ENCODE data around the gene EEF2K.

EEF2K gene

GRCh38 chr16:22313876-22314470, 107.9 kb downstream of the EEF2K start:
- no peak for DNase-seq (ENCODE audit: low read depth, low spot score)
- in situ Hi-C loops (cut with HindIII; ENCODE audit: low sequenced_read_pairs), result no loop called here
- no peak overlapping the region for H3K4me3 ChIP-seq (ENCODE audit: low read depth, low read length)
- TF ChIP-seq CTCF (IDR thresholded peaks at IDR 0.05; ENCODE audit: low read depth, low read length), result no peak

- no peak overlapping the region for H3K4me3 ChIP-seq (ENCODE audit: low read depth, low read length)
- no peak for TF ChIP-seq CTCF (IDR thresholded peaks at IDR 0.05; ENCODE audit: low read depth, low read length)
- no peak for DNase-seq (ENCODE audit: low read depth, low spot score)
- in situ Hi-C loops (cut with HindIII; ENCODE audit: low sequenced_read_pairs), result no loop called here
These were observed 108.9 kb downstream of the EEF2K start for GRCh38 chr16:22314661-22315626.

- in situ Hi-C loops (cut with HindIII; ENCODE audit: low sequenced_read_pairs), result no loop called here
These were observed 109.9 kb downstream of the EEF2K start for GRCh38 chr16:22315979-22316378.

GRCh38 chr16:22316411-22316811, 110.3 kb downstream of the EEF2K start:
- in situ Hi-C loops (cut with HindIII; ENCODE audit: low sequenced_read_pairs), result no loop called here
- DNase-seq (ENCODE audit: low read depth, low spot score), result no peak
- H3K4me3 ChIP-seq (ENCODE audit: low read depth, low read length), result no peak overlapping the region
- TF ChIP-seq CTCF (IDR thresholded peaks at IDR 0.05; ENCODE audit: low read depth, low read length), result no peak

More at GRCh38 chr16:22315979-22316378, 109.9 kb downstream of the EEF2K start:
- TF ChIP-seq CTCF (IDR thresholded peaks at IDR 0.05; ENCODE audit: low read depth, low read length), result no peak
- DNase-seq (ENCODE audit: low read depth, low spot score), result no peak
- H3K4me3 ChIP-seq (ENCODE audit: low read depth, low read length), result no peak overlapping the region

- TF ChIP-seq CTCF (IDR thresholded peaks at IDR 0.05; ENCODE audit: low read depth, low read length), result no peak
These were observed 111.0 kb downstream of the EEF2K start for GRCh38 chr16:22317001-22317530.

GRCh38 chr16:22317625-22318024, 111.5 kb downstream of the EEF2K start:
- in situ Hi-C loops (cut with HindIII; ENCODE audit: low sequenced_read_pairs), result no loop called here
- no peak for TF ChIP-seq CTCF (IDR thresholded peaks at IDR 0.05; ENCODE audit: low read depth, low read length)
- no peak for DNase-seq (ENCODE audit: low read depth, low spot score)
- H3K4me3 ChIP-seq (ENCODE audit: low read depth, low read length), result no peak overlapping the region

More at GRCh38 chr16:22317001-22317530, 111.0 kb downstream of the EEF2K start:
- in situ Hi-C loops (cut with HindIII; ENCODE audit: low sequenced_read_pairs), result no loop called here
- DNase-seq (ENCODE audit: low read depth, low spot score), result no peak
- no peak overlapping the region for H3K4me3 ChIP-seq (ENCODE audit: low read depth, low read length)
